Glutamatergic neuron (in vitro differentiated cells): ENCODE measurements around the gene RAPGEF3. TPM values are rescaled to one million over a fixed set of nuclear protein-coding genes. Genes with fewer than 3 reads are reported as not detected.

ENCODE experiments used
- DNase-seq: peaks from one replicate; pipeline ENCODE4 v3.0.0; 2022
- H3K27ac Mint-ChIP-seq: one replicate; pipeline ENCODE4 v1.8.0; 2020; ENCODE audit warnings: mild to moderate bottlenecking, mixed read lengths, inconsistent platforms; ENCODE audit not compliant: unreplicated experiment
- H3K27me3 Mint-ChIP-seq: one replicate; pipeline ENCODE4 v1.8.0; 2020; ENCODE audit warnings: mild to moderate bottlenecking, moderate library complexity, mixed read lengths, inconsistent platforms; ENCODE audit not compliant: unreplicated experiment
- H3K36me3 Mint-ChIP-seq: one replicate; pipeline ENCODE4 v1.8.0; 2020; ENCODE audit warnings: mild to moderate bottlenecking, mixed read lengths, inconsistent platforms; ENCODE audit not compliant: unreplicated experiment
- H3K4me1 Mint-ChIP-seq: one replicate; pipeline ENCODE4 v1.8.0; 2020; ENCODE audit warnings: mild to moderate bottlenecking, low read depth, mixed read lengths, inconsistent platforms; ENCODE audit not compliant: unreplicated experiment
- H3K4me3 Mint-ChIP-seq: one replicate; pipeline ENCODE4 v1.8.0; 2020; ENCODE audit warnings: mild to moderate bottlenecking, mixed read lengths, inconsistent platforms; ENCODE audit not compliant: unreplicated experiment
- H3K9me3 Mint-ChIP-seq: one replicate; pipeline ENCODE4 v1.8.0; 2020; ENCODE audit warnings: mild to moderate bottlenecking, moderate library complexity, mixed read lengths, inconsistent platforms; ENCODE audit not compliant: unreplicated experiment
- CTCF ChIP-seq: fragments of 200-600 bp; sonication (generic); IDR thresholded peaks from one replicate; pipeline ENCODE4 v1.5.0; 2021; ENCODE audit not compliant: partially characterized antibody, unreplicated experiment
- total RNA-seq: library from RNA; stranded (reverse); fragmentation: NEBNext Ultra II Directional; extraction: Animal tissue kit (Norgen Biotek cat#: 25700); gene quantifications from one replicate; pipeline ENCODE4 v1.2.1, GENCODE V29; 2021; ENCODE audit not compliant: unreplicated experiment

RAPGEF3 gene
- total RNA-seq, 1 donor from 2014 or later: 0.81 TPM

- H3K4me3 Mint-ChIP-seq: no peak overlapping the region
- TF ChIP-seq CTCF: no peak
These were observed 8.0 kb upstream of the RAPGEF3 start for GRCh38 chr12:47766502-47767215.

GRCh38 chr12:47763481-47764346 is 5.0 kb upstream of the RAPGEF3 start:
- Mint-ChIP-seq H3K4me3 (no peak overlapping the region), H3K4me1 (peaks cover 15% of the 10 kb centered on the region), H3K27me3 (peaks cover 7% of the 10 kb centered on the region), H3K36me3 (no peaks in the 10 kb centered on the region), H3K27ac (peak overlapping the region; percentile 18), H3K9me3 (peaks cover 6% of the 10 kb centered on the region)
- DNase-seq: no peak
- TF ChIP-seq CTCF: no peak

More at GRCh38 chr12:47766502-47767215, 8.0 kb upstream of the RAPGEF3 start:
- DNase-seq: no peak
- Mint-ChIP-seq H3K27ac (no peak overlapping the region), H3K36me3 (no peaks in the 10 kb centered on the region), H3K27me3 (peaks cover 7% of the 10 kb centered on the region), H3K9me3 (peaks cover 5% of the 10 kb centered on the region), H3K4me1 (peaks cover 15% of the 10 kb centered on the region)

- no peak for TF ChIP-seq CTCF
- H3K9me3 Mint-ChIP-seq: peaks cover 6% of the 10 kb centered on the region
- peaks cover 15% of the 10 kb centered on the region for H3K4me1 Mint-ChIP-seq
- no peak for DNase-seq
- peaks cover 7% of the 10 kb centered on the region for H3K27me3 Mint-ChIP-seq
- H3K4me3 Mint-ChIP-seq: no peak overlapping the region
- H3K36me3 Mint-ChIP-seq: no peaks in the 10 kb centered on the region
- peak overlapping the region; percentile 59 for H3K27ac Mint-ChIP-seq
These were observed 4.3 kb upstream of the RAPGEF3 start for GRCh38 chr12:47762850-47763465.

GRCh38 chr12:47758584-47758833 is 171 bp downstream of the RAPGEF3 start:
- Mint-ChIP-seq H3K27ac (no peak overlapping the region), H3K36me3 (no peaks in the 10 kb centered on the region), H3K9me3 (peaks cover 5% of the 10 kb centered on the region), H3K27me3 (peaks cover 7% of the 10 kb centered on the region), H3K4me1 (peaks cover 11% of the 10 kb centered on the region), H3K4me3 (peak overlapping the region; percentile 20)
- no peak for TF ChIP-seq CTCF
- DNase-seq: no peak
